DND-41 (cell line): ENCODE data around the gene RAB34.

ENCODE experiments used
- ATAC-seq: fragments of 200-7000 bp; cut with Tn5 transposase; 3 replicates; pipeline ENCODE4 v1.9.1; 2021; ENCODE audit warnings: low read depth; ENCODE audit not compliant: insufficient read depth
- DNase-seq: peaks from one replicate; pipeline ENCODE4 v3.0.0-alpha.2; 2020
- H2AFZ ChIP-seq: 2 replicates; pipeline ENCODE4 v1.6.0; 2012; ENCODE audit warnings: low read depth, low read length
- H3K27ac ChIP-seq: 2 replicates; pipeline ENCODE4 v1.5.1; 2012; ENCODE audit warnings: low read length, inconsistent platforms
- H3K27me3 ChIP-seq: fragments of 200-600 bp; sonication (generic); 2 replicates; pipeline ENCODE4 v1.6.0; 2012; ENCODE audit warnings: low read length, mild to moderate bottlenecking, inconsistent platforms; ENCODE audit not compliant: insufficient read depth, poor library complexity
- H3K36me3 ChIP-seq: 2 replicates; pipeline ENCODE4 v1.5.1; 2012; ENCODE audit warnings: low read length, inconsistent platforms; ENCODE audit not compliant: insufficient read depth
- H3K4me1 ChIP-seq: 2 replicates; pipeline ENCODE4 v1.5.1; 2012; ENCODE audit warnings: mild to moderate bottlenecking, low read length; ENCODE audit not compliant: insufficient read depth
- H3K4me2 ChIP-seq: 2 replicates; pipeline ENCODE4 v1.6.0; 2012; ENCODE audit warnings: mild to moderate bottlenecking, moderate library complexity, low read length, inconsistent platforms; ENCODE audit not compliant: insufficient read depth
- H3K4me3 ChIP-seq, 2 experiments: fragments of 200-600 bp in 1 of 2; shearing (Covaris generic) in 1 of 2; 2 replicates each; pipeline ENCODE4 v1.5.1; 2012 to 2016; ENCODE audit warnings: inconsistent platforms in 2 of 2, low read length in 2 of 2, mild to moderate bottlenecking in 2 of 2, low read depth in 1 of 2, moderate library complexity in 1 of 2
- H3K79me2 ChIP-seq: 2 replicates; pipeline ENCODE4 v1.6.0; 2012; ENCODE audit warnings: low read length, inconsistent platforms; ENCODE audit not compliant: insufficient read depth
- H3K9ac ChIP-seq: 2 replicates; pipeline ENCODE4 v1.6.0; 2012; ENCODE audit warnings: low read depth, mild to moderate bottlenecking, inconsistent platforms, low read length, moderate library complexity
- H3K9me3 ChIP-seq: 2 replicates; pipeline ENCODE4 v1.5.1; 2012; ENCODE audit warnings: low read length, moderate library complexity, mild to moderate bottlenecking, inconsistent platforms; ENCODE audit not compliant: insufficient read depth, severe bottlenecking
- H4K20me1 ChIP-seq: 2 replicates; pipeline ENCODE4 v1.6.0; 2012; ENCODE audit warnings: low read length; ENCODE audit not compliant: insufficient read depth
- EZH2 ChIP-seq: IDR thresholded peaks from 3 replicates; pipeline ENCODE4 v1.6.1; 2012; ENCODE audit warnings: borderline replicate concordance, low read depth, mild to moderate bottlenecking, moderate library complexity, low read length, inconsistent platforms; ENCODE audit not compliant: severe bottlenecking
- TF ChIP-seq, protein P1 (sequence below): IDR thresholded peaks from 2 replicates; pipeline ENCODE4 v1.5.1; 2012; ENCODE audit warnings: borderline replicate concordance, low read length, moderate library complexity, mild to moderate bottlenecking; ENCODE audit not compliant: poor library complexity, severe bottlenecking; ENCODE audit errors: extremely low read depth

Gene RAB34

GRCh38 chr17:28758411-28759121, 40.9 kb upstream of the RAB34 start:
- no peak for DNase-seq
- Histone ChIP-seq H3K79me2 (peaks cover 7% of the 10 kb centered on the region; the same call in 1 of the 2 replicates), H3K9ac (no peak overlapping the region), H3K36me3 (peaks cover 52% of the 10 kb centered on the region), H3K9me3 (no peaks in the 10 kb centered on the region), H3K4me3 (no peak overlapping the region), H3K4me2 (no peak overlapping the region), H3K27ac (no peak overlapping the region), H2AFZ (no peak overlapping the region), H4K20me1 (peaks cover 20% of the 10 kb centered on the region; the same call in 1 of the 2 replicates), H3K4me1 (no peaks in the 10 kb centered on the region), H3K27me3 (no peaks in the 10 kb centered on the region)
- no peak for TF ChIP-seq EZH2
- TF ChIP-seq, protein P1, sequence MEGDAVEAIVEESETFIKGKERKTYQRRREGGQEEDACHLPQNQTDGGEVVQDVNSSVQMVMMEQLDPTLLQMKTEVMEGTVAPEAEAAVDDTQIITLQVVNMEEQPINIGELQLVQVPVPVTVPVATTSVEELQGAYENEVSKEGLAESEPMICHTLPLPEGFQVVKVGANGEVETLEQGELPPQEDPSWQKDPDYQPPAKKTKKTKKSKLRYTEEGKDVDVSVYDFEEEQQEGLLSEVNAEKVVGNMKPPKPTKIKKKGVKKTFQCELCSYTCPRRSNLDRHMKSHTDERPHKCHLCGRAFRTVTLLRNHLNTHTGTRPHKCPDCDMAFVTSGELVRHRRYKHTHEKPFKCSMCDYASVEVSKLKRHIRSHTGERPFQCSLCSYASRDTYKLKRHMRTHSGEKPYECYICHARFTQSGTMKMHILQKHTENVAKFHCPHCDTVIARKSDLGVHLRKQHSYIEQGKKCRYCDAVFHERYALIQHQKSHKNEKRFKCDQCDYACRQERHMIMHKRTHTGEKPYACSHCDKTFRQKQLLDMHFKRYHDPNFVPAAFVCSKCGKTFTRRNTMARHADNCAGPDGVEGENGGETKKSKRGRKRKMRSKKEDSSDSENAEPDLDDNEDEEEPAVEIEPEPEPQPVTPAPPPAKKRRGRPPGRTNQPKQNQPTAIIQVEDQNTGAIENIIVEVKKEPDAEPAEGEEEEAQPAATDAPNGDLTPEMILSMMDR = no peak
- ATAC-seq = no peak

GRCh38 chr17:28756049-28756804, 38.6 kb upstream of the RAB34 start:
- ATAC-seq (no peak), DNase-seq (no peak)
- Histone ChIP-seq H3K36me3 (peaks cover 44% of the 10 kb centered on the region), H3K27ac (no peak overlapping the region), H3K4me1 (no peaks in the 10 kb centered on the region), H3K9ac (no peak overlapping the region), H2AFZ (no peak overlapping the region), H3K4me2 (no peak overlapping the region), H3K79me2 (no peaks in the 10 kb centered on the region), H4K20me1 (peaks cover 19% of the 10 kb centered on the region; the same call in 1 of the 2 replicates), H3K27me3 (no peaks in the 10 kb centered on the region), H3K9me3 (no peaks in the 10 kb centered on the region), H3K4me3 (no peak overlapping the region)
- TF ChIP-seq, protein P1 = no peak

GRCh38 chr17:28755486-28755885, 37.8 kb upstream of the RAB34 start:
- no peak overlapping the region for H3K4me3 ChIP-seq
- peaks cover 46% of the 10 kb centered on the region for H3K36me3 ChIP-seq
- no peaks in the 10 kb centered on the region for H3K4me1 ChIP-seq
- no peak overlapping the region for H3K9ac ChIP-seq
- peaks cover 3% of the 10 kb centered on the region; the same call in 1 of the 2 replicates for H3K79me2 ChIP-seq
- no peak for DNase-seq
- H2AFZ ChIP-seq = no peak overlapping the region
- no peak overlapping the region for H3K4me2 ChIP-seq
- TF ChIP-seq EZH2 = no peak
- TF ChIP-seq, protein P1 = no peak
- no peaks in the 10 kb centered on the region for H3K27me3 ChIP-seq
- ATAC-seq = no peak
- H4K20me1 ChIP-seq = peaks cover 20% of the 10 kb centered on the region; the same call in 1 of the 2 replicates
- no peaks in the 10 kb centered on the region for H3K9me3 ChIP-seq
- no peak overlapping the region for H3K27ac ChIP-seq
